ENCODE measurements around the gene RNU6-1. TPM values are rescaled to one million over a fixed set of nuclear protein-coding genes. Genes with fewer than 3 reads are reported as not detected.

RNU6-1 gene
- total and polyA plus RNA-seq, 2 experiments from 2014 or later, result not detected

- Histone ChIP-seq H3K9me3 (ENCODE audit: low read depth) (no peaks in the 10 kb centered on the region), H3K79me2 (no peaks in the 10 kb centered on the region), H3K4me1 (ENCODE audit: insufficient read depth) (no peaks in the 10 kb centered on the region), H3K9me2 (replicated peaks; ENCODE audit: insufficient read depth) (no peaks in the 10 kb centered on the region), H3K4me3 (no peak overlapping the region), H2AFZ (no peak overlapping the region), H3K4me2 (no peak overlapping the region), H3K36me3 (replicated peaks; ENCODE audit: insufficient read depth, low read depth) (no peaks in the 10 kb centered on the region), H3K27me3 (no peaks in the 10 kb centered on the region), H3K27ac (no peak overlapping the region), H4K20me1 (ENCODE audit: insufficient read depth, poor library complexity, severe bottlenecking) (no peaks in the 10 kb centered on the region)
- DNase-seq (ENCODE audit: low spot score), result no peak
- WGBS (ENCODE audit: low lambda C conversion rate, missing lambda C conversion rate), result 74% methylated on average over 27 of the region's 27 CpGs
- TF ChIP-seq EZH2phosphoT487 (IDR thresholded peaks at IDR 0.05; ENCODE audit: low read depth, severe bottlenecking, unreplicated experiment), result no peak
- TF ChIP-seq CTCF (IDR thresholded peaks at IDR 0.05; ENCODE audit: poor library complexity), result no peak
- no peak for TF ChIP-seq EZH2 (IDR thresholded peaks at IDR 0.05; ENCODE audit: borderline replicate concordance)
These were observed 35.6 kb downstream of the RNU6-1 start for GRCh38 chr15:67803996-67804843.

- Histone ChIP-seq H3K4me1 (ENCODE audit: insufficient read depth) (no peaks in the 10 kb centered on the region), H3K9me3 (ENCODE audit: low read depth) (no peaks in the 10 kb centered on the region), H3K4me3 (no peak overlapping the region), H3K9me2 (replicated peaks; ENCODE audit: insufficient read depth) (no peaks in the 10 kb centered on the region), H3K79me2 (no peaks in the 10 kb centered on the region), H3K27ac (no peak overlapping the region), H3K4me2 (no peak overlapping the region), H2AFZ (no peak overlapping the region), H4K20me1 (ENCODE audit: insufficient read depth, poor library complexity, severe bottlenecking) (no peaks in the 10 kb centered on the region), H3K27me3 (no peaks in the 10 kb centered on the region), H3K36me3 (replicated peaks; ENCODE audit: insufficient read depth, low read depth) (no peaks in the 10 kb centered on the region)
- TF ChIP-seq CTCF (IDR thresholded peaks at IDR 0.05; ENCODE audit: poor library complexity) (no peak), EZH2phosphoT487 (IDR thresholded peaks at IDR 0.05; ENCODE audit: low read depth, severe bottlenecking, unreplicated experiment) (no peak), EZH2 (IDR thresholded peaks at IDR 0.05; ENCODE audit: borderline replicate concordance) (no peak)
- 95% methylated on average over 3 of the region's 3 CpGs for WGBS (ENCODE audit: low lambda C conversion rate, missing lambda C conversion rate)
- DNase-seq (ENCODE audit: low spot score), result no peak
These were observed 36.5 kb downstream of the RNU6-1 start for GRCh38 chr15:67803299-67803698.

GRCh38 chr15:67801926-67802914, 37.6 kb downstream of the RNU6-1 start:
- Histone ChIP-seq H3K4me2 (no peak overlapping the region), H2AFZ (no peak overlapping the region), H4K20me1 (ENCODE audit: insufficient read depth, poor library complexity, severe bottlenecking) (no peaks in the 10 kb centered on the region), H3K36me3 (replicated peaks; ENCODE audit: insufficient read depth, low read depth) (no peaks in the 10 kb centered on the region), H3K9me3 (ENCODE audit: low read depth) (no peaks in the 10 kb centered on the region), H3K27me3 (no peaks in the 10 kb centered on the region), H3K9me2 (replicated peaks; ENCODE audit: insufficient read depth) (no peaks in the 10 kb centered on the region), H3K27ac (no peak overlapping the region), H3K79me2 (no peaks in the 10 kb centered on the region), H3K4me1 (ENCODE audit: insufficient read depth) (no peaks in the 10 kb centered on the region), H3K4me3 (no peak overlapping the region)
- WGBS (ENCODE audit: low lambda C conversion rate, missing lambda C conversion rate), result 89% methylated on average over 19 of the region's 19 CpGs
- TF ChIP-seq EZH2phosphoT487 (IDR thresholded peaks at IDR 0.05; ENCODE audit: low read depth, severe bottlenecking, unreplicated experiment) (no peak), EZH2 (IDR thresholded peaks at IDR 0.05; ENCODE audit: borderline replicate concordance) (no peak), CTCF (IDR thresholded peaks at IDR 0.05; ENCODE audit: poor library complexity) (no peak)
- DNase-seq (ENCODE audit: low spot score), result no peak
